PC-3 (cell line): ENCODE measurements around the gene SLCO1C1. TPM values are rescaled to one million over a fixed set of nuclear protein-coding genes. Genes with fewer than 3 reads are reported as not detected.
A peak's percentile ranks its signal among the peaks of the same experiment; 100 is the strongest.

ENCODE experiments used
- ATAC-seq: fragments of 200-7000 bp; cut with Tn5 transposase; 2 replicates; pipeline ENCODE4 v1.9.1; 2020; ENCODE audit warnings: mild to moderate bottlenecking, moderate library complexity
- BruUV-seq: library from RNA; stranded (reverse); fragments of 400-500 nt; replicated peaks from 2 replicates; lab custom pipeline; 2021; lab: Mats Ljungman, UMichigan
- CTCF ChIA-PET: fragments of 300-600 bp; sonication (Branson Sonifier 250); formaldehyde crosslinking; loops from one replicate; lab custom pipeline; 2022; ENCODE audit warnings: antibody characterized with exemption; lab: Charles Lee
- POLR2A ChIA-PET: fragments of 300-600 bp; sonication (Branson Sonifier 250); formaldehyde crosslinking; loops from one replicate; lab custom pipeline; 2022; ENCODE audit warnings: antibody characterized with exemption; ENCODE audit not compliant: unreplicated experiment; lab: Charles Lee
- DNase-seq: peaks from one replicate; pipeline ENCODE4 v3.0.0-alpha.2; 2015
- H2AFZ ChIP-seq: fragments of 300-600 bp; sonication (generic); 2 replicates; pipeline ENCODE4 v1.6.0; 2016; ENCODE audit warnings: antibody characterized with exemption, low read length
- H3F3A ChIP-seq: fragments of 300-600 bp; sonication (generic); one replicate; pipeline ENCODE4 v1.6.0; 2017; ENCODE audit warnings: antibody characterized with exemption, low read length, control low read depth, mild to moderate bottlenecking; ENCODE audit not compliant: unreplicated experiment
- H3K27ac ChIP-seq: fragments of 300-600 bp; sonication (generic); 2 replicates; pipeline ENCODE4 v1.5.1; 2016; ENCODE audit warnings: mild to moderate bottlenecking, low read length
- H3K27me3 ChIP-seq: fragments of 300-600 bp; sonication (generic); 2 replicates; pipeline ENCODE4 v1.6.1; 2016; ENCODE audit warnings: low read length, mixed read lengths
- H3K36me3 ChIP-seq: fragments of 300-600 bp; sonication (generic); 2 replicates; pipeline ENCODE4 v1.6.1; 2016; ENCODE audit warnings: low read depth, mixed run types, low read length, mixed read lengths
- H3K4me1 ChIP-seq: fragments of 300-600 bp; sonication (generic); 2 replicates; pipeline ENCODE4 v1.5.1; 2016; ENCODE audit warnings: low read length; ENCODE audit not compliant: insufficient read depth
- H3K4me2 ChIP-seq: fragments of 300-600 bp; sonication (generic); 2 replicates; pipeline ENCODE4 v1.6.0; 2016; ENCODE audit warnings: low read length
- H3K4me3 ChIP-seq: fragments of 300-600 bp; sonication (generic); 2 replicates; pipeline ENCODE4 v1.5.1; 2016; ENCODE audit warnings: mild to moderate bottlenecking, low read length, mixed read lengths
- H3K79me2 ChIP-seq: fragments of 300-600 bp; sonication (generic); 2 replicates; pipeline ENCODE4 v1.6.1; 2017; ENCODE audit warnings: low read length, mixed read lengths
- H3K9ac ChIP-seq: fragments of 300-600 bp; sonication (generic); 2 replicates; pipeline ENCODE4 v1.6.0; 2016; ENCODE audit warnings: mild to moderate bottlenecking, low read length
- H3K9me2 ChIP-seq: fragments of 300-600 bp; sonication (generic); replicated peaks from 2 replicates; pipeline ENCODE4 v1.6.1; 2016; ENCODE audit warnings: mixed run types, low read length, mixed read lengths
- H3K9me3 ChIP-seq: fragments of 300-600 bp; sonication (generic); 2 replicates; pipeline ENCODE4 v1.6.1; 2016; ENCODE audit warnings: low read length, mixed read lengths
- H4K20me1 ChIP-seq: fragments of 300-600 bp; sonication (generic); 2 replicates; pipeline ENCODE4 v1.6.1; 2016; ENCODE audit warnings: low read length, mixed read lengths
- CTCF ChIP-seq: fragments of 300-600 bp; sonication (generic); conservative IDR thresholded peaks from 2 replicates; pipeline ENCODE4 v1.5.1; 2017; ENCODE audit warnings: antibody characterized with exemption, low read depth, mild to moderate bottlenecking, low read length
- EZH2 ChIP-seq: fragments of 300-600 bp; sonication (generic); IDR thresholded peaks from one replicate; pipeline ENCODE4 v1.6.1; 2017; ENCODE audit warnings: antibody characterized with exemption, mild to moderate bottlenecking, low read length; ENCODE audit not compliant: unreplicated experiment
- EZH2phosphoT487 ChIP-seq: fragments of 300-600 bp; sonication (generic); IDR thresholded peaks from 2 replicates; pipeline ENCODE4 v1.6.1; 2018; ENCODE audit warnings: mild to moderate bottlenecking, antibody characterized with exemption, low read length, borderline replicate concordance
- intact Hi-C: fragments of 100-400 bp; cut with micrococcal nuclease; formaldehyde crosslinking; loops from 2 replicates; pipeline ENCODE4 v1.9.0; 2023
- total RNA-seq: library from RNA; depleted of rRNA; stranded (reverse); fragments of >200 nt; gene quantifications from 2 replicates; pipeline ENCODE4 v1.2.3, GENCODE V29; 2014

Gene SLCO1C1
- total RNA-seq, 1 experiment from 2014 or later: not detected

- Histone ChIP-seq H3K4me1 (no peaks in the 10 kb centered on the region), H3F3A (no peaks in the 10 kb centered on the region), H3K79me2 (no peaks in the 10 kb centered on the region), H3K4me2 (no peak overlapping the region), H2AFZ (no peak overlapping the region), H4K20me1 (no peaks in the 10 kb centered on the region), H3K36me3 (no peaks in the 10 kb centered on the region), H3K9ac (no peak overlapping the region), H3K4me3 (no peak overlapping the region), H3K27ac (no peak overlapping the region), H3K9me3 (no peaks in the 10 kb centered on the region), H3K9me2 (no peaks in the 10 kb centered on the region), H3K27me3 (no peaks in the 10 kb centered on the region)
- intact Hi-C loops: loop anchor here (5.0 to 10.0 kb wide), 2 partner anchors 336 to 444 kb away; no protein-coding TSS in a partner anchor
- POLR2A ChIA-PET: no interaction called here
- TF ChIP-seq EZH2phosphoT487: no peak
- 0 out of 2 replicates have a peak, but pooled peaks have one; percentile 22 for TF ChIP-seq CTCF
- BruUV-seq: no TSS peak
- no peak for DNase-seq
- no peak for ATAC-seq
- CTCF ChIA-PET: no interaction called here
Measured at GRCh38 chr12:20731274-20731673, 36.1 kb downstream of the SLCO1C1 start.

DNA sequence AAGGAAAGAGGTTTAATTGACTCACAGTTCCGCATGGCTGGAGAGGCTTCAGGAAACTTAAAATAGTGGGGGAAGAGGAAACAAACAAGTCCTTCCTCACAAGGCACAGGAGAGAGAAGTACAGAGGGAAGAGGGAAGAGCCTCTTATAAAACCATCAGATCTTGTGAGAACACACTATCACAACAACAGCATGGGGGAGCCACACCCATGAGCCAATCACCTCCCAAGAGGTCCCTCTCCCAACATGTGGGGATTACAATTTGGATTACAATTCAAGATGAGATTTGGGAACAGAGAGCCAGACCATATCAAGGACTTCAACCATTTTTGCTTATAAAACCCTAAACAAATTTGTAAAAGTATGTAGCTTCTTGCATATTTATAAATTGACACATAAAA, 45.8 kb downstream of the SLCO1C1 start:
- CTCF ChIA-PET: no interaction called here
- DNase-seq: no peak
- no peak overlapping the region for H3K9ac ChIP-seq

GRCh38 chr12:20748198-20748597, 53.1 kb downstream of the SLCO1C1 start:
- Histone ChIP-seq H3F3A (no peaks in the 10 kb centered on the region), H3K27ac (no peak overlapping the region), H4K20me1 (no peaks in the 10 kb centered on the region), H3K9me3 (no peaks in the 10 kb centered on the region), H3K9me2 (no peaks in the 10 kb centered on the region), H2AFZ (no peak overlapping the region), H3K36me3 (no peaks in the 10 kb centered on the region), H3K79me2 (no peaks in the 10 kb centered on the region), H3K4me1 (no peaks in the 10 kb centered on the region), H3K4me3 (no peak overlapping the region), H3K27me3 (no peaks in the 10 kb centered on the region), H3K9ac (no peak overlapping the region), H3K4me2 (no peak overlapping the region)
- POLR2A ChIA-PET: no interaction called here
- DNase-seq (no peak), ATAC-seq (no peak)
- CTCF ChIA-PET: no interaction called here
- intact Hi-C loops: no loop called here
- no TSS peak for BruUV-seq
- TF ChIP-seq EZH2 (no peak), CTCF (no peak), EZH2phosphoT487 (no peak)

More for the DNA sequence above, 45.8 kb downstream of the SLCO1C1 start:
- Histone ChIP-seq H3F3A (no peaks in the 10 kb centered on the region), H3K36me3 (no peaks in the 10 kb centered on the region), H2AFZ (no peak overlapping the region), H3K4me2 (no peak overlapping the region), H3K4me3 (no peak overlapping the region), H3K27me3 (no peaks in the 10 kb centered on the region), H3K4me1 (no peaks in the 10 kb centered on the region), H3K9me2 (no peaks in the 10 kb centered on the region), H3K27ac (no peak overlapping the region), H4K20me1 (no peaks in the 10 kb centered on the region), H3K79me2 (no peaks in the 10 kb centered on the region), H3K9me3 (no peaks in the 10 kb centered on the region)
- no TSS peak for BruUV-seq
- ATAC-seq: no peak
- POLR2A ChIA-PET: no interaction called here
- intact Hi-C loops: no loop called here
- TF ChIP-seq EZH2phosphoT487: no peak
- TF ChIP-seq CTCF: no peak
- TF ChIP-seq EZH2: no peak
